Stimulated activated CD8-positive, alpha-beta memory T cell treated with anti-CD3 and anti-CD28 coated beads, Interleukin-12 subunit alpha, Interleukin-12 subunit beta, amount 100 ng/mL, for 1 hour (primary cell): ENCODE results near the gene UBXN11.

Source experiments
- DNase-seq: peaks from one replicate; pipeline ENCODE4 v3.0.0-alpha.2; 2020; ENCODE audit warnings: low read depth

The UBXN11 gene

DNA sequence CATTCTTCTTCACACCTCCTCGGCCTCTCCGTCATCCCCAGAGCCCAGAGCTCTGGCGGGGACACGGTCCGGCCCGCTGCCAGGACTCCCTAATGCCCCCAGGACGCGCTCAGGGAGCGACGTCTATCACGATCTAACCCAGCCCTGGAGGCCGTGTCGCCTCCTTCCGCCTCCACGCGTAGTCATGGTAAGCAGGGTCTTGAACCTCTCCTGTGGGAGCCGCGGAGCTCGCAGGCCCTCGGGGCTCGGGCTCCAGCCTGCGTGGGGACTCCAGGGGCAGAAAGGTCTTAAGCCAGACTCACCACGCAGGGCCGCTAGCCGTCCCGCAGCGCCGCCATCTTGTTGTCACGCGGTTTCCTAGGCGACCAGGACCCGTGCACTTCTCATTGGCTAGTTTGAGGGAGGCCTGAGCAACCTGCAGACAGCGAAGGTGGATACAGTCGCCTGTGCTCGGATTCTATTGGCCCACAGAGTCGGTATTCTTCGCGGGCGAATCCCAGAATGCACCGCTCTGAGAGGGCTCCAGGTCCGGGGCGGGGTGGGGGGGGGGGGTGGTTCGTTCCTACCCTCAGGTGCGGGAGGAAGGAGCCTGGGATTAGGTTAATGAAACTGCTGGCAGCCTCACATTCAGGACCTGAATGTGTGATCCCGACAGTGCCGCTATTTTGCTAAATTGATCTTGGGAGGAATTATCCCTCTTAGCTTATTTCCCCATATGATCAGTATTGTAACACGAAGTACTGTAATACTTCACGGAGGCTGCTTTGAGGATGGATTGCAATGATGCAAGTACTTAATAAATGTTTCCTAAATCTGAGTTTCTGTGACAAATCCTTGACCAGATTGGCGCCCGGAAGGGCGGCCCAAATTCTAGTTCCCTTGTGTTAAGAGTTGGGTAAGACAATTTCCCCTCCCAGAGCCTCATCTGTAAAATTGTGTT, at the start of gene UBXN11:
TSS of gene UBXN11 (minus strand) at position 347 of the 940 bp plus-strand sequence. CDS start 3,753 bp downstream, outside the sequence.
- DNase-seq, result peak; percentile 88

- no peak for DNase-seq
Measured at GRCh38 chr1:26356106-26356505, 49.7 kb upstream of the UBXN11 start.

- DNase-seq, result no peak
Measured at GRCh38 chr1:26354972-26355371, 48.5 kb upstream of the UBXN11 start.

GRCh38 chr1:26353976-26354820, 47.8 kb upstream of the UBXN11 start, which contains the start of gene CRYBG2:
Gene CRYBG2 (minus strand): TSS chr1:26354130. CDS start chr1:26346657, 7,473 bp downstream.
- DNase-seq, result no peak

- DNase-seq, result no peak
Measured at GRCh38 chr1:26353210-26353859, 46.9 kb upstream of the UBXN11 start.

DNA sequence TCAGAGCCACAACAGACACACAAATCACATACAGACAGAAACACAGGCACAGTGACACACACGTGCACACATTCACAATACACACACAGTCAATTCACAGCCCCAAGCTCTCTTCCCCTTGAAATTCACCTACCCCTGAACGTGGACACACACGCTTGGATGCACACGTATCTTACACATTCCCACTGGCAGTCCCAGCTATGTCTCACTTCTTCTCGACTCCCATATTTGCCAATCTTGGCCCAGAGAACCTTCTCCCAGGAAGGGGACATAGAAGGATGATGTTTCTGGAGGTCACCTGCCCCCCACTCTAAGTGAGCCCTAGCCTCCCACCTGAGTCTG, 45.9 kb upstream of the UBXN11 start:
- no peak for DNase-seq

GRCh38 chr1:26351590-26352337, 45.3 kb upstream of the UBXN11 start:
- DNase-seq, result no peak

GRCh38 chr1:26350701-26351589, 44.5 kb upstream of the UBXN11 start:
- no peak for DNase-seq

DNA sequence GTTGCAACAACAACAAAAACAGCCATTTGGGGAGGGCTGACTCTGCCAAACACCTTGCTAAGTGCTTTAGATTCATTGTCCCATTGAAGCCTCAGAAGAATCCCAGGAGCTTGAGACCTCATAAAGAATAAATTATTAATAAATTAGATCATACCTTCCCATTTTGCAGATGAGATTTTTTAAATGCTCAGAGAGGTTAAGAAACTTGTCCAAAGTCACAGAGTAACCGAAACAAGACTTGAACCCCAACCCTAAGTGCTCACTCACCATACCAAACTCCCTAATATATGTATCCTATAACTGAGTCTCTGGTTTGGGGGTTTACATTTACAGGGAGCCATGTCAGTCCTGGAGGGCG, 43.9 kb upstream of the UBXN11 start:
- no peak for DNase-seq

DNA sequence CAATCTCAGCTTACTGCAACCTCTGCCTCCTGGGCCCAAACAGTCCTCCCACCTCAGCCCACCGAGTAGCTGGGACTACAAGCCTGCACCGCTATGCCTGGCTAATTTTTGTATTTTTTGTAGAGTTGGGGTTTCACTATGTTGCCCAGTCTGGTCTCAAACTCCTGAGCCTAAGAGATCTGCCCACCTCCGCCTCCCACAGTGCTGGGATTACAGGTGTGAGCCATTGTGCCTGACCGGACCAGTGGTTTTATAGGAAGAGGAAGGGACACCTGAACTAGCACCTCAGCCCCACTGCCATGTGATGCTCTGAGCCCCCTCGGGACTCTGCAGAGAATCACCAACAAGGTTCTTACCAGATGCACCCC, 43.4 kb upstream of the UBXN11 start:
- no peak for DNase-seq

DNA sequence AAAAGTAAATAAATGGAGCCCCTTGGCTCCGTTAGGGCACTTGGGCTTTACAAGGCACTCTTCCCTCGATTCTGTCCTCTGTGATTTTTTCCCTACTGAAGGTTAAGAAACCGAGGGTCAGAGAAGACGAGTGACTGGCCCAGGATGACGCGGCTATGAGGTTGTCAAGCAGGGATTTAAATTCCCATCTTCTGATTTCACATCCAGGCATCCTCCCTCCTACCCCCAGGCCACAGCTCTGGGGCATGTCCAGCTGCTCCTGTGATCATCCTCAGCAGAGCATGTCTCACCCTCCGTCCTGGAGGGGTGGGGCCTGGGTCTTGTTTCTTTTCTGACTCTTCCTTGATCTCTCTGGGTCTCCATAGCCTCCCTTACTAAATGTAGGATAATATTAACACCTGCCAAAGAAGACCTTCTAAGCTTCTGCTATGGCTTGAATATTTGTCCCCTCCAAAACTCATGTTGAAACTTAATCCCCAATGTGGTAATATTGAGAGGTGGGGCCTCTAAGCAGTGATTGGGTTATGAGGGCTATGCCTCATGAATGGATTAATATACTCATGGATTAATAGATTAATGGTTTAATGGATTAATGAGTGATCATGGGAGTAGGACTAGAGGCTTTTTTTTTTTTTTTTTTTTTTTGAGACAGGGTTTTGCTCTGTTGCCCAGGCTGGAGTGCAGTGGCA, 42.9 kb upstream of the UBXN11 start:
- no peak for DNase-seq

DNA sequence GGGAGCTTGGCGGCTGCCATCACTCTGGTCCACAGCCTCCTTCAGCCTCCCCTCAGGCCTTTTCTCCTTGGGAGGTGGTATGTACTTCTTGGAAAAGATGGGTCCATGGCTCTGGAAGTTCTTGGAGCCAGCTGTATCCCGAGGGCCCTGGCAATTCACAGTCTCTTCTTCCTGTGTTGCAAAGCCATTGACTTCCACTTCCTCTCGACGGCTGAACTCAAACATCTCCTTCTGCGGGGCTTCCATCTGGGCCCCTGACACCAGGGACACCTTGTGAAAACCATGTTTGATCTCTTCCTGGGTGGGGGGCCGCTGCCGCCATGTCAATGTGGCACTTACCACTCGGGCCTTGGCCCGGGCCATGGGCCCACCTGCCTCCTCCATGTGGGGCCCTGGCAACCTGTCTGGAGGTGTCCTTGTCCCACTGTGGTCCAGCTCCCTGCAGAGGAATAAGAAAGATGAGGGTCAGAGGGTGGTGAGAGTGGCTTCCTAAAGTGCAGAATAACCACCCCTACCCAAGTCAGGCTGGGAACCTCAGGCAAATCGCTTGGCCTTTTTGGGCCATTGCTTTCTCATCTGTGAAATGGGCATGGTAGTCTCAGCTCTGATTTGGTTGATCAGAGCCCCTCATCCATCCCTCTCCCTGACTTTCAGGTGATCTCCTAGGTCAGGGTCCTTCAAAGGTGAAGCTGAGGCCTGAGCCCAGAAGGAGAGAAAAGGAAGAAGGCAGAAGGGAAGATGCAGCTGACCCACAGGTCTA, 40.0 kb upstream of the UBXN11 start:
- DNase-seq, result no peak

DNA sequence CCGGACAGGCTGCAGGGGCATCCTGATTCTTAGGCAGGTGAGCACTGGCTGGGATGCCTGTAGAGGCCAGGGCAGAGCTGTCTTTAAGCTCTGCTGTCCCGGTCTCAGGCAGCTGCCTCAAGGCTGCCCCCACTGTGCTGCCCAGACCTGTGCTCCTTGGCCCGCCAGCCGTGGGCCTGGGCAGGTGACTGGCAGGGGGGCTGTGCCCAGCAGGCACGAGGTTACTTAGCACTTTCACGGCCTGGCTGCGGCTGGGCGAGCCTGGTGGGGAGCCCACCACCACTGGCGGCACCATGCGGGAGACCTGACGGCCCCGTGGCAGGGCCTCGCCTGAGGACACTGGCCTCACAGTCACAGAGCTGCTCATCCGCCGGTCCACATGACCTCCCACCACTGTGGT, 39.3 kb upstream of the UBXN11 start:
- DNase-seq, result no peak

DNA sequence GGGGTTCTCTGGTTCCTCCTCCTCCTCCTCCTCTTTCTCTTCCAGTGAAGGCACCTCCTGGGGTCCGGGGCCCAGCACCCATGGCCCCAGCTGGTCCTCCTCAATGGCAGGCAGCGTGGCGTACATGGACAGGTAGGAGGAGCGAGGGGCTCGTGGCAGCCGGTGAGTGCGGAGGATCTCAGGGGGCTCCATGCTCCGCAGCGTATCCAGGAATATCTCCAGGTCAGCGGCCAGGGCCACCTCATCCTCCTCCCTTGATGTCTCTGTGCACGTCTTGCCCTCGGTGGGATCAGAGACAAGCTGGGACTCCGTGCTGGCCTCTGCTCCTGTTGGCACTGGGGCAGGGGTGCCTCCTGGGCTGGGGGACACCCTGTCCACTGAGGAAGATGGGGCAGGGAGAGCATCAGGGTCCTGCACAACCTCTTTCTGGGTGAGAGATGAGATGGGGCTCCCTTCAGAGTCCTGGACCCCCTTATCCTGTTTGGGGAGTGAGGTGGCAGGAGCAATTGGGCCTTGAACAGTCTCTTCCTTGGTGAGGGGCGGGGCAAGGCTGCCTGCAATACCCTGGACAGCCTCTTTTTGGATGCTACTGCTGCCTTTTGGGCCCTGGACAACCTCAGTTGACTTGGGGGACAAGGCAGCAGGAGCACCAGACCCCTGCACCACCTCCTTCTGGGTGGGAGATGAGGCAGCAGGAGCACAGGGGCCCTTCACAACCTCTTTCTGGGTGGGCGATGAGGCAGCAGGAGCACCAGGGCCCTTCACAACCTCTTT, 37.9 kb upstream of the UBXN11 start:
- DNase-seq, result no peak

DNA sequence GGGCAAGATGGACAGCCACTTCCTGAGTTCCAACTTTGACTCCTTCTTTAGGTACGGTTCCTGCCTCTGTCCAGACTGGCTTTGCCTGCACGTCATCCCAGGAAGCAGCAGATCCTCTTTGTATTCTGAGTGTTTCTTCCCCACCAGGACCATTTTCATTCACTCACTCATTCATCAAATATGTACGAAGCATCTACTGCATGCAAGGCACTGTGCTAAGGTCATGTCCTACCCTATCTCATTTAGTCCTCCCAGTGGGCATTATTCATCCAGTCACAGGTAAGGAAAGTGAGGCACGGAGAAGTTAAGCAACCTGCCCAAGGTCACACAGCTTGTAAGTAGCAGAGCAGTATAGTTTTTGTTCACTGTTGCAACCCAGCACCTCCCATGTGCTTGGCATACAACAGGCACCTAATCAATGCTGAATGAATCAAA, 33.6 kb upstream of the UBXN11 start:
- no peak for DNase-seq

- no peak for DNase-seq
Measured at GRCh38 chr1:26338670-26339069, 32.2 kb upstream of the UBXN11 start.

GRCh38 chr1:26337625-26338024, 31.2 kb upstream of the UBXN11 start:
- no peak for DNase-seq

DNA sequence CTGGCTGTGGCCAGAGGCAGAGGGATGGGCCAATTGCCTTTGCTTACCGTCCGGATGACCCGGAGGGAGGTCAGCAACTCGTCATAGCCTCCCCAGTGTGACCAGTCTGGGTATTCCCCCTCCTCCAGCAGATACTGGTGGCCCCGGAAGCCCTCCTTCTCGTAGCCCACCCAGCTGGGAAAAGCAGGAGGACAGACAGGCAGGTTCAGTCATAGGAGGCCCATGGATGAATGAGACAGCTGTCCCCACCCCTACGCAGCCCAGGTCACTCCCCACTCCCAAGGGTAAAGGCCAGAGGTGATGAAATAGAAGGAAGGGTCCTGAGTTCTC, 30.7 kb upstream of the UBXN11 start:
- DNase-seq, result no peak
